Measurements from ENCODE around the gene TCAP. TPM values are rescaled to one million over a fixed set of nuclear protein-coding genes. Genes with fewer than 3 reads are reported as not detected.
A peak's percentile ranks its signal among the peaks of the same experiment; 100 is the strongest.

The TCAP gene
- total RNA-seq, 2 donors from 2014 or later: 0.49 to 1.2 TPM

- Histone ChIP-seq H3K4me1 (peaks cover 31% of the 10 kb centered on the region), H3K9ac (ENCODE audit: low read depth in 2 of 2, low read length in 2 of 2) (peak within 1 kb of the TSS; percentile 72 to 93), H3K27ac (peak within 1 kb of the TSS; percentile 63), H3K27me3 (no peaks in the 10 kb centered on the region), H3K4me3 (peak within 1 kb of the TSS; percentile 82), H3K36me3 (no peaks in the 10 kb centered on the region), H3K9me3 (no peaks in the 10 kb centered on the region)
- intact Hi-C loops (cut with DNase I): no loop called here
- no peak for TF ChIP-seq CTCF (IDR thresholded peaks at IDR 0.05)
- peak; percentile 96 for DNase-seq
These were observed 28.0 kb upstream of the TCAP start, which contains the start of gene STARD3 for GRCh38 chr17:39636927-39637736. Gene STARD3, plus strand, starts transcription at chr17:39637144. Its CDS starts 16,388 bp downstream, at chr17:39653532.

- intact Hi-C loops (cut with DNase I): no loop called here
- Histone ChIP-seq H3K9ac (ENCODE audit: low read depth in 2 of 2, low read length in 2 of 2) (no peak overlapping the region), H3K27ac (no peak overlapping the region), H3K4me1 (peaks cover 30% of the 10 kb centered on the region), H3K27me3 (no peaks in the 10 kb centered on the region), H3K36me3 (no peaks in the 10 kb centered on the region), H3K9me3 (no peaks in the 10 kb centered on the region), H3K4me3 (peak overlapping the region; percentile 82)
- DNase-seq: no peak
- TF ChIP-seq CTCF (IDR thresholded peaks at IDR 0.05): no peak
These were observed 26.8 kb upstream of the TCAP start for GRCh38 chr17:39638317-39638716.

DNA sequence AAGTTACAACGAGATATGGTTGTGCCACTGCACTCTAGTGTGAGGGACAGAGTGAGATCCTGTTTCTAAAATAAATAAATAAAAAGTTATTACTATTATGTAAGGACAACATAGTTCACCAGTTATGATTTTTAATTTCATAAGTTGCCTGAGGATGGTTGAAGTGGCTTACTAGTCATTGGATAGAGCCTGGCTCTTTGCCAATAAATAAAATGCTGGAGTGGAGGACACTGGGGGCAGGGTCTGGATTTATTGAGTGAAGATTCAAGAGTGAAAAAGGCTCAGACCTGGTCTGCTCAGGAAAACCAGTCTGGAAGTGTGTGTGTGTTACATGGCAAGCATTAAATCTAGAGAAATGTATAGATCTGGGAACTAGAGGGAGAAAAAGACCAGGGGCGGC, 26.1 kb upstream of the TCAP start:
- Histone ChIP-seq H3K4me1 (peaks cover 24% of the 10 kb centered on the region), H3K27ac (no peak overlapping the region), H3K9me3 (no peaks in the 10 kb centered on the region), H3K36me3 (no peaks in the 10 kb centered on the region), H3K4me3 (no peak overlapping the region), H3K9ac (ENCODE audit: low read depth in 2 of 2, low read length in 2 of 2) (no peak overlapping the region), H3K27me3 (no peaks in the 10 kb centered on the region)
- no peak for TF ChIP-seq CTCF (IDR thresholded peaks at IDR 0.05)
- intact Hi-C loops (cut with DNase I): no loop called here
- no peak for DNase-seq

GRCh38 chr17:39639566-39640458, 25.3 kb upstream of the TCAP start:
- DNase-seq: no peak
- Histone ChIP-seq H3K9me3 (no peaks in the 10 kb centered on the region), H3K9ac (ENCODE audit: low read depth in 2 of 2, low read length in 2 of 2) (no peak overlapping the region), H3K4me3 (no peak overlapping the region), H3K27me3 (no peaks in the 10 kb centered on the region), H3K4me1 (peaks cover 17% of the 10 kb centered on the region), H3K36me3 (no peaks in the 10 kb centered on the region), H3K27ac (no peak overlapping the region)
- no peak for TF ChIP-seq CTCF (IDR thresholded peaks at IDR 0.05)
- intact Hi-C loops (cut with DNase I): no loop called here

DNA sequence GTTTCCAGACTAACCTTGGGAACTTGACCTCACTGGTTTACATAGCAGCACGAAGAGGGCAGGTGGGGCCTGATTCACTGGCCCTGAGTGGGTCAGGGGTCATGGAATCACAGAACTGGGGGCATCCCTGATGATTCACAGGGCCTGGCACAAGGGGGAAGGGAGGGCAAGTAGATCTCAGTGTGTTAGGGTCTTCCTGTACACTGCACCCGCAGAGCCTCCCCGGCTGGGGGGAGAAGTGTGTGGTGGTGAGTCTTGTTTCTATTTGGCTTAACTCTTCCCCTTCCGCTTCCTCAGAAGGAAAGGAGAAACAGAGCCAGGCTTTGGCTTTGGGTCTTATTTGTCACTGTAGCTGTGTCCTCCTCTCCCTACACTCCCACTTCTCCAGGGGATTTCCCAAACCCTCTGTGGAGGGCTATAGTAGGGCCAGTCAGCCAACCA, 24.5 kb upstream of the TCAP start:
- Histone ChIP-seq H3K27ac (no peak overlapping the region), H3K36me3 (no peaks in the 10 kb centered on the region), H3K4me1 (peaks cover 16% of the 10 kb centered on the region), H3K27me3 (no peaks in the 10 kb centered on the region), H3K9ac (ENCODE audit: low read depth in 2 of 2, low read length in 2 of 2) (no peak overlapping the region), H3K9me3 (no peaks in the 10 kb centered on the region), H3K4me3 (no peak overlapping the region)
- intact Hi-C loops (cut with DNase I): no loop called here
- no peak for DNase-seq
- TF ChIP-seq CTCF (IDR thresholded peaks at IDR 0.05): no peak
